HG02840 (cell line): ENCODE results near the gene GFI1.

Experiments used
- ATAC-seq: cut with Tn5 transposase; IDR thresholded peaks from one replicate; pipeline ENCODE4 v1.9.1; 2021; ENCODE audit warnings: mild to moderate bottlenecking, moderate library complexity, moderate number of reproducible peaks; ENCODE audit not compliant: unreplicated experiment, low FRiP score

GFI1 gene

DNA sequence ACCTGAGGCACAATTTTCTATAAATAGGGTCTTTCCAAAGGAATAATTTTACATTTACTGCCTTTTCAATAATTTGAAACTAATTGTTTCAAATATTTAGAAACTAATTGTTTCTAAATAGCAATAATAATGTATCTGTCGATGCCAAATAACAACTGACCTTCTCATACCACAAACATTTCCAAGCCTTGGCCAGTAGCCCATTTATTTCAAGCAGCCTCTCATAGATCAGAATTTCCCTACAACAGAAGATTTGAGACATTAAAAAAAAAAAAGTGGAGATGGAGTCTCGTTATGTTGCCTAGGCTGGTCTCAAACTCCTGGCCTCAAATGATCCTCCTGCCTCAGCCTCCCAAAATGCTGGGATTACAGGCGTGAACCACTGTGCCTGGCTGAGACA, 2.1 kb upstream of the GFI1 start:
- ATAC-seq: no peak

DNA sequence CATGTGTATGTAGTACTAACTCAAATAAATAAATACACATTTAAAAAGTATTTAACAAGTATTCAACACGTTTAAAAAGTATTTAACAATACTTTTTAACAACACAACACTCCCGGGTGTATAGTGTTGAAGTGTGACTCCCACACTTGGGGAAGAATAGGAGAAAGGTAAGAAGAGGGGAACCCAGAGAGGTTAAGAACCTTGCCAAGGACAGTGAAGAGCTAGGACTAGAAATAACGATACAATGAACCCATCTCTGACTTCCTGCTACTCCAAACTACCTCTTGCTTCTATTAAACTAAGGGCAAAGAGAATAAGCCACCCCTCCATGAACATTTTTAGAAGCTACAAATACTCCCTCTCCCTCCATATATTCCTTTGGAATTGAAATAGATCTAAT, 1.7 kb upstream of the GFI1 start:
- no peak for ATAC-seq

DNA sequence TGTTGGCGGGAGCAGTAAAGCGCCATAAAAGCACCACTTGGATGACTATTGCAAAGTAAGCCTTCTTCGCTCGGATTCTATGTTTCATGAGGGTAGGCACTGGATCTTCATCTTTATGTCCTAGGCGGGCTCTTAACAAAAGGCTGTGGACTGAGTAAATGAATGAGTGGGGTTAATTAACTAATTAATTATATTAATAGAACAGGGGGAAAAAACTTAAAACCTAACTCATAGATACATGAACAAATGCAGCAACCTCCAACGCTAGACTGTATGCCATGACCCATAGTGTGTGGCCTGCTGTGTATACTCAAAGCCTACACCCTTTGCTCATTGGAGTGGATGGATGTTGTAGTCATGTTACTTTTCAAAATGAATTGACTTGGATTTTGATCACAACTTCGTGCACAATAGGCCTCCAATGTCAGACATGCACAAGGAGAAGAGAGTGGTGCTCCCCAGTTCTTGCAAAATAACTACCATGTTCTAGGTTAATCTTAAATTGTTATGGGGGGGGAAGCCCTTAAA, 417 bp upstream of the GFI1 start:
- no peak for ATAC-seq

DNA sequence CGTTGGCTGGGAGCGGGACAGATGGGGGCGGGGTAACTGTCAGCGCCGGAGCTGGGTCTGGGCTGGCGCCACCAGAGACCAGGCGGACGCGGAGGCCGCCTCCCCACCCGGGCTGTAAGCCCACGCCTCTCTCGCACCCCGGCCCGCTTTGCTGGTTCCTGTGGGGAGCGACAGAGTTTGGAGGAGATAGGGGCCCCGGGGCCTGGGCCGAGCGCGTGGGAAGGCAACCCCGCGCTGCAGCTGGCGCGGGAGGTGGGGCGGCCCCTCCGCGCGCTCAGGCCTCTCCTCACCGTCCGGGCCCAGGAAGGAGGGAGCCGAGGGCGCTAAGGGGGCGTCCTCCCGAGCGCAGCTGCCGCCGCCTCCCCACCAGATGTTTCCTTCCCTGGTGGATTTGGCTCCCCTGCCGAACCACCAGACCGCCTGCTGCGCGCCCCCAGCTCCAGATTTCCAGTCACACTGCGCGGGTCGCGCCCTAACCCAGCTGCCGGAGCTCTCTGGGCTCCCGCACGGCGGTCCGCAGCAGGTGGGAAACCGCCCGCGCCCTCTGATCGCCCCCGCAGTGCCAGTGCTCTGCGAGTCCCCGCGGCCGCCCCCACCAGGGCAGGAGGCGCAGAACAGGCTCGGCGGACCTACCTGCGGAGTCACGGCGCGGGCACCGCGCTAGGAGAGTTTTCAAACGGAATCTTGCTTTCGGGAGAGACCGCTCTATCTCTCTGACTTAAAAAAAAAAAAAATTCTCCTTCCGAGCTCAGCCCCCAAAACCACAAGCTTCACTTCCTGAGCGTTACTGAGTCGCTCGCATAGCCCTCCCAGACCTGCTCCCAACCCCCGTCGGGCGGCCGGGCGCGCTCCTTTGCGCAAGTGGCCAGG, 1.1 kb downstream of the GFI1 start:
- peak; percentile 45 for ATAC-seq

DNA sequence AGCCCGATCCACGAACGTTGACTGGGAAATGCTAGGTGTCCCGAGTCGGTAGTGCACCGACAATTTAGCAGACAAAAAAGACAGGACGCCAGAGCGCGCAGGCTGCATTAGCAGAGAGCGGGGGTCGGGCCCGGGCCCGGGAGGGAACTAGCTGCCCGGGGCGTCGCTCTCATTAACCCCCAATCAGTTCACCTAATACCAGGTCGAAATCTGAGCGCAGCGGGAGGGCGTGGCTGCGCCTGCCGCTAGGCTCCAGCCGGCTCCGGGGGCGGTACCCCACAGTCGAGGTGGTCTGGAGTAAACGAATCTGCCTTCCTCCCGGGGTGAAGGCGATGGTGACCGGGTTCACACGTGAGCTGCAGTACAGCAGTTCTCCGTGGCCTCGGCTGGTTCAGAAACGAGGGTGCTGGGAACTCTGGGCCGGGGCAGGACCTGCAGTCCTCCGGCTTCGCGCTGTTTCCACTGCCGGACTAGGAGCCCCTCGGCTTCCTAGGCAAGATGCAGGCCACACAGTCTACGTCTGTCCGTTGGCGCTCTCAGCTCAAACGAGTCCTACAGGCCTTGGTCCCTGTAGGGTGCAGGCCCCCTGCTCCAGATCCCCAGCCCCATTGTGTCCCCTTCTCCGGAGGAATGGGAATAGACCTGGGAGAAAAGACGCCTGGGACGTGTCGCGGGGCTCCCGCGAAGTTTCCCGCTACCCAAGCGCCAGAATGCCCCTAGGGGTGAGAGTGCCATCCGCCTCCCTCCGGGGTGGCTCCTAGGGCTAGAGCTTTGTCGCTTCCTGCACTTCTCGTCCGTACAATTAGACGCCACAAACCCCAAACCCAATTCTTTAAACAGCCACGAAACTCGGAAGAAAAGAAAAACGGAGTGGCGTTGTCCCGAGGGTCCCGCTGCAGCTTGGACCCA, 2.0 kb downstream of the GFI1 start:
- ATAC-seq: peak; percentile 19

DNA sequence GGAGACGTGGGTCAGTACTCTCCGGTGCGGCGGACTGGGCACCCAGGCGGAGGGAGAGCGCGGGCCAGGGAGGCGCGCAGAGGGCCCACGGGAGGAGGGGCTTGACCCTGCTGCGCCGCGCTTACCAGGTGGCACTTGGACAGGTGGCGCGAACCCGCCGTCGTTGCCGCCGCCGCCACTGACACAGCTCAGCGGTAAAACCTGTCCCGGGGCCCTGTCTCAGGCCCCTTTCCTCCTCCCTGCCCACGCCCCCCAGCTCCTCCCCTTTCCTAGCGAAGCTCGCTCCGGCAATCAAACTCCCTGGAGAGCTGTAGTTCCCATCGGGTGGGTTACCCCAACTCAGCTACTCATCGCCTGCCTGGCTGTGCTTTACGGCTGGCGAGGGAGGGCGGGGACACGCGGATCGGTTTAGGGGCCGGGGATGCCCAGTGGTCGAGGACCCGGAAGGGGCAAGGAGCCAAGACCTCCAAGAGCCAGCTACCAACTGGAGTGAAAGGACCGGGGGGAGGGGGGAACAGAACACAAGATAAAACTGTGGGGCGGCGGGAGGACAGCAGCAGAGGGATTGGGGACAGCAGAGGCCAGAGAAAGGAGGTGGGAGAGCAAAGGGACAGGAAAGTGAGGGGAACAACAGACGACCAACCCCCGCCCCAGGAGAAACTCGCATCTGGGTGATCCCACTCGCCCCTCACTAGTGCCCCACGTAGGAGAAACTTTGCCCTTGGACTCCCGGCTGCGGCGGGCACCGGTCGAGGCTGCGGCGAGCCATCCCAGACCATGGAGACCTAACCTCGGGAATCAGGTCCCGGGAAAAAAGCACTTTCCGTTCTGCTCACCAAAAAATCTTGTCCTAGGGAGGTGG, 2.9 kb downstream of the GFI1 start:
- no peak for ATAC-seq

DNA sequence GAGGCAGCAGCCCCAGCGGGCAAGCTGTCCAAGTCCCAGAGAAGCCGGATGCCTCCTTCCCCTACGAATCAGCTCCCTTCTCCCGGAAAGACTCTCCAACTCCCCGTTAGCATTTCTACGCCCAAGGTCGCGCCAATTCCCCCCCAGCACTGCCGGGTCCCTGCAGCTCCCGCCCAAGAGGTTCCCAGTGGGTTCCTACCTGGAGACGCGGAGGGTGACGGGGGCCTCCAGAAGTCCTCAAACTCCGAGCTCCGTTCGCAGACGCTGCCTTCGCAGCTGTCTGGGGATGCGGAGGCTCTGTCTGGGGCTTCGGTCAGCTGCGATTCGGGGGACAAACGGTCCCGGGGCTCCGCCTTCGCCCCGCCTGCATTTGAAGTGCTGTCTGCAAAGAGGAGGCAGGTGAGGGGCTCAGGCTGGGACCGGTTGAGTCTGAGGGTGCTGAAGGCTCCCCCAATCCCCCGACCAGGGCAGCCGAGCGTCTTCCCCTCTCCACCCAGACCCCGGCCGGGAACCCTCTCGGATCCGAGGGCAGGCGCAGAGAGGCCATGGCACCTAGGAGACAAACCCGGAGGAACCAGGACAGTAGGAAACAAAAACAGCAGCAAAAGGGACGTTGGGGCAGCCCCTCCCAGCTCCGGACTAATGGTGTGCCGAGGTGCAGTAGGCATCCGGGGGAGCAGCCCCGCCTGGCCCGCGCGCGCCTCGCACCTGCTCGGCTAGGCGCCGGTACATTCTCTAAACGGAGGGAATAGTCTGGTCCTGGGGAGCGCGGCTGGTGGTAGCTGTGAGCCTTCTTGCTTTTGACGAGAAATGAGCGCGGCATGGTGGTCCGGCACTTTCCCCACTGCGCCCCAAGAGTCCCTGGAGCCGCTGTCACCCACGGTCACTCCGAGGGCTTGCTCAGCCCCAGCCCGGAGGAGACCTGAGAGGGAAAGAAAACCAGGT, 3.8 kb downstream of the GFI1 start:
- no peak for ATAC-seq

DNA sequence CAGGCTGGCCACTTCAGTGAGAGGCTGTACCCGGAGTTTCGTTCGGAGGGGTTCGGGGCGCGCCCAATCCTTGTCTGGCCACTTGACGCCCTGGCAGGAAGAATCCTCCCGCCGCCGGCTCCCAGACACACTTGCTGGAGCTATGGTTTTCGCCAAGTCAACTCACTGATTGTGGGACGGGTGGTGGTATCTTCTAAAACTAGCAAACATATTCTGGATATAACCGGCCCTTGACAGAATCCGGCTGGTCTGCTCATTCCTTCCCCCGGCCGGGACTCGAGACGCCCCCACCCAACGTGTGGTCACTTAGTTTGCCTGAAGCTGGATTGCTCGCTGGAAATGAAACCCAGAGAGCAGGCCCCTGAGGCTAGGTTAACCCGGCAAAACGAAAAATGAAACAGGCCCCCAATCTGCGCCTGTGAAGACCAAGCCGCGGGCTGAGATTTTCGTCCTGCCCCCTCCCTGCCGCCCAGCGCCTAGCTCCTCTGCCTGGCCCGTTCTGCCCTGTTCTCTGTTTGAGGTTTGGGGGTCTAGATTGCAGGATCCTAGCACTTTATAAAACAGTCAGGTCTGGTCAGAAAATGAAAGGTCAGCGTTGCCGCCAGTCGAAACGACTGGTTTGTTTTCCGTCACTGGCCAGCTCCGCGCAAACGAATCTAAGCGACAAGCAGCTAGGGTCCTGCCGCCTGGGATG, 4.6 kb downstream of the GFI1 start:
- ATAC-seq: no peak

DNA sequence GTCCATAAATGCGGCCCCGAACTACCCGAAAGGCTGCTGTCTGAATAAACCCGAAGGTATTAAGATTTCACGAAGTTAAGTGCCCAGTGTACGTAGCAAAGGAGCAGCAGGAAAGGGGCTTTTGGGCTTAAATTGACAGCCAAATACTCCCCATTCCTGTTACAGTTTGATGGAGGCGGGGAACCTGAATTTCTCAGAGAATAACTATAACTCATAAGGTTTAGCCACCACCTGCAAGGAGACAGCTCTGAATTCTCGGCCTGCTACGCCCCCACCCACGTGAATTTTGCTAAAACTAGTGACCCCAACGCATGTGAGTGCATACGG, 5.2 kb downstream of the GFI1 start:
- ATAC-seq: no peak

DNA sequence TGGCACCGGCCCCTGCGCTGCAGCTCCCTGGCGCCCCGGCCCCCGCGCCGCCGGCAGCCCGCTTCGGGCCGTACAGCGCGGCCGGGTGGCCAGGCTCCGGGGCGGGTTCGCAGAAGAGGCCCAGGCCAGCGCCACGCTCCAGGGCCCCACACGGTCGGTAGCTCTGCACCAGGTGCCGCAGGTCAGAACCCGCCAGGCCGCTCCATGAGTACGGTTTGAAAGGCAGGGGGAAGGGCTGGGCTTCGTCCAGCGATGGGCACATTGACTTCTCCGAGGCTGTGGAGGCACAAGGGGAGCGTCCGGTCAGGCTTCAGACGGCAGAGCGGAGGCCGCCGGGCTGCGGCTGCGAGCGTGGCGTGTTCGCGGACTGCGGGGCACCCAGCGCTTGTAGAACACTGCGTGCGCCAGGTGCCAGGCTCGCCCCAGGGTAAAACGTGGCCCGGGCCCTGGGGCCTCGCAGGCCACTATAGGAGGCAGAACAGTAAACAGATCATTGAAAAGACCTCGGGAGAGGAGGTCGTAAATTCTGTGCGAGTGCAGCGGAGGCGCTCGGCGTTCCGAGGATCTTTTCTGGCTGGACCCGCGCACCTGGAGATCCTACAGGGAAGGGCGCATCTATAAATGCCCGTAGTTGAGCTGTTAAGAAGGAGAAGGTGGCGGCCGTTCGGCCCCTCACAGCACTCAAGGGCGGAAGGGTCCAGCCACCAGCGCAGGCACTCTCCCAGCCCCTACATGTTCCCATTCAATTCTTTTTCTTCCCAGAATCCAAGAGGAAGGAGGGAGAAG, 5.7 kb downstream of the GFI1 start:
- ATAC-seq: no peak

DNA sequence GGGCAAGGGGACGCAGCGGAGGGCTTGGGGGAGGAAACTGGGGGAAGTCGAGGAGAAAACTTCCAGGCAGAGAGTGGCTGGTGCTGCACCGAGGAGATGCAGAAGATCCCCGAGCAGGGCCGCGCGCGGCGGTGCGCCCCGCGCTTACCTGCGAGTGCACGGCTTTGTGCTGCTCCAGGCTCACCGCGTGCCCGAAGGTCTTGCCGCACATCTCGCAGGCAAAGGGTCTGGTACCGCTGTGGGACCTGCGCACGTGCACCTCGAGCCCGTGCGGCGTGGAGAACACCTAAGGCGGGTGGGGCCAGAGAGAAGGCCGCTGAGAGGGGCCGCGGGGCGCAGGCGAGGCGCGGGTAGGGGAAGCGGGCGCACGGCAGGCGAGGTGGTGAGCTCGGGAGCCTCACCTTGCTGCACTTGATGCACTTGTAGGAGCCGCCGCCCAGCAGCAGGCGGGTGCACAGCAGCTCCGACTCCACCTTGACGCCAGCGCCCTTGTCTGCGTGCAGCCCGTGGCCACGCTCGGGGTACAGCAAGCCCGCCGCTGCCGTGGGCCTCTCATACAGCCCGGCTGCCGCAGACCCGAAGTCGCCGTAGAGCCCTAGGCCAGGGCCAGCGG, 6.4 kb downstream of the GFI1 start:
- no peak for ATAC-seq

DNA sequence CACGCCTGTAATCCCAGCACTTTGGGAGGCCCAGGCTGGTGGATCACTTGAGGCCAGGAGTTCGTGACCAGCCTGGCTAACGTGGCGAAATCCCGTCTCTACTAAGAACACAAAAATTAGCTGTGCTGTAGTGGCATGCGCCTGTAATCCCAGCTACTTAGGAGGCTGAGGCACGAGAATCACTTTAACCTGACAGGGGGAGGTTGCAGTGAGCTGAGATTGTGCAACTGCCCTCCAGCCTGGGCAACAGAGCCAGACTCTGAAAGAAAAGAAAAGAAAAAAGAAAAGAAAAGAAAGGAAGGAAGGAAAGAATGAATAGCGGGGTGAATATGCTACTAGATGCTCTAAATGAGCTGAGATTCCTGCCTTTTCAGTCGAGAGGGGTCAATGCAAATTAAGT, 7.1 kb downstream of the GFI1 start:
- ATAC-seq: no peak

DNA sequence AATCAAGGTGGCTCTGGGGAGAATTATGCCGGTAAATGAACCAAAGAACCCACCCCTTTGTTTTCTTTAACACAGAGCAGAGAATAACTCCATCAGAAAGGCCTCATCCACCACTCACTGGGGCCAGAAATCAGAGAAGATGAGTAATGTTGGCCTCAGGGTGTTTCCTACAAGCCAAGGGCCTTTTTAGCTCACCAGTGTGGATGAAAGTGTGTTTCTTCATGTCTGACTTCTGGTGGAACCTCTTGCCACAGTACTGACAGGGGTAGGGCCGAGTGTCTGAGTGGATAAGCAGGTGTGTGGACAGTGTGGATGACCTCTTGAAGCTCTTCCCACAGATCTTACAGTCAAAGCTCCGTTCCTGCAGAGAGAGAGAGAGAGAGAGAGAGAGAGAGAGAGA, 8.3 kb downstream of the GFI1 start:
- no peak for ATAC-seq

DNA sequence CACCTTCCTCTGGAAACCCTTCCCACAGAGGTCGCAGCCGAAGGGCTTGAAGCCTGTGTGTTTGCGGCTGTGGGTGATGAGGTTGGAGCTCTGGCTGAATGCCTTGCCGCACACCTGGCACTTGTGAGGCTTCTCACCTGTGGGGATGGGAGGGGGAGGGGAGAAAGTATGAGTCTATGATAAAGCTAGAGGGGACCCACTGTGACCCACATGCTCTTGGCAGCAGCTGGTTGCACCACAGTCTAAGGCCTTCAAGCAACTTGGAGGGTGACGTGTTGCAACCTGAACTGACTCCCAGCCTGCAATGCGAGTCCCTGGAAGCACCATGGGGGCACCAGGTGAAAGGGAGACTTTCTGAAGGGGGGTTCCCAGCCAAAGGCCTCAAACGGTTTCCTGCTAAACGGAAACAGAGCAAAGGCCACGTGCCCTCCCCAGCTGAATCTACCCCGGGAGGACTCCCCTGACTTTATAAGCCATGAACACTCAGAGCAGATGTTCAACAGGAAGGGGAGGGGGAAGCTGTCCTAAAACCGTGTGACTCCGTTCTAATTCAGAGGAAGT, 10.6 kb downstream of the GFI1 start:
- ATAC-seq: no peak

DNA sequence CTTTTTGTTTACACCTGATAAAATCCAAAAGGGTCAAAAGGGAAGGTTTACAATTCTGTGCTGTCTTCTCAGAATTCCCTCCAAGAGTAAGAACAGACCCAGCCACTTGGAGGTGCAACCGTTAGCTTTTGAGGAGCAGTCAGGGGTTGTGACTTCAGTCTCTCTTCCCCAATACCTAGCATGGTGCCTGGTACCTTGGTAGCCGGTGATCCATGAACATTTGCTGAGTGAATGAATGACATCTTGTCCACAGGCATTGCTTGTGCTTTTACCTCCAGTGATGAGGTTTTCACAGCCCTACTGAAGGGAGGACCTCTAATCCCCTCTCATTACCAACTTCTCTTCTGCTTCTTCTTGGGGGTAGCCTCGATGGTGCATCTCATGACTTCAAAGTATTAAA, 11.7 kb downstream of the GFI1 start:
- ATAC-seq: no peak

DNA sequence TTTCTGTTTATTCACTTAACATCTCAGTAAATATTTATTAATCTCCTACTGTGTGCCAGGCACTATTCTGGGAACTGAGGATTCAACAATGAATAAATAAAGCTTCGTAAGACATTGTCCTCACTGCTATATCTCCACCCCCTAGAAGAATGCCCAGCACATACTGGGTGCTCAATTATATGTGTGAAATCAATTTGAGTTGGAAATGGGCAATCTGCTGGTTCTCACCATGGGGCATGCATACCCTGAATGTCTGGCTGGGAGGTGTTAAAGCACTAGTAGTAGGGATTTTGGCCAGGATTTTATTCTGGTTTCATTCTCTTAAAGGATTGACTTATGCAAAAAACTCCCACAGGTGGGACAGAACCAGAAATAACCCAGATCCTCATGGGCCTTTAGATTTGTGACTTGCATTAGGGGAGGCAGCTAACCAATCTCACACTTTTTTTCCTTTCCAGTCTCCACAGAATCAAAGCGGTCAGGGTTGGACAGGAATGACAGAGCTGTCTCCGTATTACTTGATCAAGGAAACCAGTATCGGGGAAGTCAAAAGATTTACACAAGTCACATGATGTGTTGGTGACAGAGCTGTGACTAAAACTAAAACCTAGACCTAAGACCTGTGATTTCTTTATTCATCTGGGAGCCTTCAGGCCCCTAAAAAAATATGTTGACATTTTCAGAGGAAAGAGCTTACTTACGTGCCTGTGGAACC, 12.8 kb downstream of the GFI1 start:
- peak; percentile 61 for ATAC-seq

DNA sequence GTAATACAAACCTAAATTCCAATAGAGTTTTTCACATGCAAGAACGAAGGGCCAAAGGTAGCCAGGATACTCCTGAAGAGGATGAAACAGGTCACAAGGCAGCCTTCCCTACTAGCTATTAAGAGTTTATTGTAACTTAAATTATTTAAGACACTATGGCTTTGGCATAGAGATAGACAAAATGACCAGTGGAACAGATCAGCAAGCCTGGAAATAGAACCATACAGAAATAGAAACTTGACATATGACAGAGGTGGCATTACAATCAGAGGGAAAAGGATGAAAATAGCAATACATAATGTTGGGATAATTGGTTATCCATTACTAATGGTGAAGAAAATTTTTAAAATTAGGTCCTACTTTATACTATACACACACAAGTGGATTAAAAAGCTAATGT, 16.5 kb downstream of the GFI1 start:
- no peak for ATAC-seq
